Endothelial cell of umbilical vein (primary cell): ENCODE measurements around the gene WBP4. TPM values are rescaled to one million over a fixed set of nuclear protein-coding genes. Genes with fewer than 3 reads are reported as not detected.

ENCODE experiments used
- BruUV-seq: library from RNA; stranded (reverse); fragments of 400-500 nt; replicated peaks from 2 replicates; lab custom pipeline; 2021; lab: Mats Ljungman, UMichigan
- CTCF ChIA-PET: fragments of 300-600, 350-600 bp; sonication (Branson Sonifier 250); formaldehyde crosslinking; loops from one replicate; lab custom pipeline; 2021; ENCODE audit warnings: antibody characterized with exemption, inconsistent platforms; lab: Charles Lee
- POLR2A ChIA-PET: fragments of 300-600, 350-600 bp; sonication (Branson Sonifier 250); formaldehyde crosslinking; loops from one replicate; lab custom pipeline; 2021; ENCODE audit warnings: antibody characterized with exemption, inconsistent platforms; lab: Charles Lee
- DNase-seq: peaks from one replicate; pipeline ENCODE4 v3.0.0-alpha.2; 2011; ENCODE audit warnings: low read depth, low spot score
- FAIRE-seq: peaks from 2 replicates; lab custom pipeline; 2011; peaks lifted over from hg19 to GRCh38; lab: Jason Lieb, UNC
- H2AFZ ChIP-seq: 2 replicates; pipeline ENCODE4 v1.6.0; 2012; ENCODE audit warnings: low read depth, low read length, control low read depth, inconsistent platforms
- H3K27ac ChIP-seq: 2 replicates; pipeline ENCODE4 v1.5.1; 2011; ENCODE audit warnings: low read depth, mild to moderate bottlenecking, control low read depth, low read length, moderate library complexity; ENCODE audit not compliant: insufficient read depth
- H3K27me3 ChIP-seq, 2 experiments: 2 replicates each; pipeline versions ENCODE4 v1.6.0 to v1.6.1; 2011; ENCODE audit warnings: low read length in 2 of 2, mixed read lengths in 1 of 2; ENCODE audit not compliant: control insufficient read depth in 2 of 2, insufficient read depth in 2 of 2
- H3K36me3 ChIP-seq, 2 experiments: 2 replicates in 1 of 2; 3 replicates in 1 of 2; pipeline ENCODE4 v1.5.1; 2011; ENCODE audit warnings: low read length in 2 of 2, mild to moderate bottlenecking in 1 of 2, moderate library complexity in 1 of 2; ENCODE audit not compliant: control insufficient read depth in 2 of 2, insufficient read depth in 2 of 2; ENCODE audit errors: extremely low read depth in 1 of 2
- H3K4me1 ChIP-seq: 3 replicates; pipeline ENCODE4 v1.5.1; 2011; ENCODE audit warnings: mild to moderate bottlenecking, low read length; ENCODE audit not compliant: control insufficient read depth, insufficient read depth; ENCODE audit errors: extremely low read depth
- H3K4me2 ChIP-seq: 2 replicates; pipeline ENCODE4 v1.6.1; 2011; ENCODE audit warnings: low read length, control low read depth, mixed read lengths; ENCODE audit not compliant: insufficient read depth
- H3K4me3 ChIP-seq, 3 experiments: fragments of 200-600 bp in 1 of 3; sonication (generic), shearing (Covaris generic) in 1 of 3; replicated peaks in 1 of 3; 2 replicates each; pipeline ENCODE4 v1.5.1; 2011 to 2016; ENCODE audit warnings: control low read depth in 3 of 3, low read length in 3 of 3, mild to moderate bottlenecking in 2 of 3, inconsistent platforms in 1 of 3, low read depth in 1 of 3, moderate library complexity in 1 of 3; ENCODE audit not compliant: insufficient read depth in 1 of 3
- H3K79me2 ChIP-seq: 2 replicates; pipeline ENCODE4 v1.6.0; 2012; ENCODE audit warnings: low read length, inconsistent platforms; ENCODE audit not compliant: control insufficient read depth, insufficient read depth
- H3K9ac ChIP-seq: replicated peaks from 2 replicates; pipeline ENCODE3; 2011; ENCODE audit warnings: low read length, control low read depth; ENCODE audit not compliant: insufficient read depth; ENCODE audit errors: extremely low read depth
- H3K9me1 ChIP-seq: replicated peaks from 3 replicates; pipeline ENCODE4 v1.6.0; 2011; ENCODE audit warnings: mild to moderate bottlenecking, low read length; ENCODE audit not compliant: control insufficient read depth, insufficient read depth; ENCODE audit errors: extremely low read depth
- H3K9me3 ChIP-seq: replicated peaks from 2 replicates; pipeline ENCODE4 v1.5.1; 2012; ENCODE audit warnings: low read length, inconsistent platforms; ENCODE audit not compliant: control insufficient read depth, insufficient read depth
- H4K20me1 ChIP-seq: replicated peaks from 2 replicates; pipeline ENCODE3; 2011; ENCODE audit warnings: mild to moderate bottlenecking, low read length; ENCODE audit not compliant: control insufficient read depth, insufficient read depth; ENCODE audit errors: extremely low read depth
- CTCF ChIP-seq, 2 donors: IDR thresholded peaks; 1 replicate in 1 of 2; 2 replicates in 1 of 2; pipeline ENCODE4 v1.5.1; 2011; ENCODE audit warnings: low read length in 2 of 2, mild to moderate bottlenecking in 2 of 2, moderate library complexity in 2 of 2, control low read depth in 1 of 2, inconsistent platforms in 1 of 2, low read depth in 1 of 2; ENCODE audit not compliant: insufficient read depth in 1 of 2; ENCODE audit errors: extremely low read depth in 1 of 2
- EZH2 ChIP-seq: IDR thresholded peaks from 2 replicates; pipeline ENCODE4 v1.6.1; 2012; ENCODE audit warnings: borderline replicate concordance, low read depth, mild to moderate bottlenecking, moderate library complexity, low read length, inconsistent platforms; ENCODE audit not compliant: severe bottlenecking
- FOS ChIP-seq: IDR thresholded peaks from 2 replicates; pipeline ENCODE4 v1.6.1; 2011; ENCODE audit warnings: mild to moderate bottlenecking, low read length, moderate library complexity, borderline replicate concordance; ENCODE audit not compliant: insufficient read depth
- GATA2 ChIP-seq: IDR thresholded peaks from 2 replicates; pipeline ENCODE4 v1.7.0; 2011; ENCODE audit warnings: low read depth, mild to moderate bottlenecking, moderate library complexity, mixed read lengths, low read length; ENCODE audit not compliant: insufficient read length, insufficient read depth
- JUN ChIP-seq: IDR thresholded peaks from 2 replicates; pipeline ENCODE4 v1.6.1; 2011; ENCODE audit warnings: borderline replicate concordance, low read depth; ENCODE audit not compliant: insufficient read length, insufficient read depth
- MAX ChIP-seq: IDR thresholded peaks from 2 replicates; pipeline ENCODE4 v1.6.1; 2011; ENCODE audit not compliant: insufficient read depth, insufficient read length
- MYC ChIP-seq: IDR thresholded peaks from one replicate; pipeline ENCODE4 v1.6.1; 2011; ENCODE audit warnings: mild to moderate bottlenecking, low read depth, low read length
- POLR2A ChIP-seq: IDR thresholded peaks from 2 replicates; pipeline ENCODE4 v1.6.1; 2012; ENCODE audit warnings: low read depth, mild to moderate bottlenecking, control low read depth, low read length
- POLR2AphosphoS5 ChIP-seq: IDR thresholded peaks from 2 replicates; pipeline ENCODE4 v1.6.1; 2012; ENCODE audit warnings: low read depth, mild to moderate bottlenecking, control low read depth, low read length, moderate library complexity; ENCODE audit not compliant: insufficient read depth
- dilution Hi-C: fragments of 300-500 bp; cut with MboI; formaldehyde crosslinking; loops from one replicate; pipeline ENCODE4 v1.15.0; 2019; ENCODE audit warnings: low sequenced_read_pairs; ENCODE audit not compliant: extremely low pct_ligation_motif_present
- intact Hi-C: fragments of 100-400 bp; cut with micrococcal nuclease; formaldehyde crosslinking; loops from one replicate; pipeline ENCODE4 v1.10.0; 2022
- polyA plus RNA-seq, 4 experiments: library from polyadenylated mRNA; depleted of rRNA in 3 of 4; stranded (reverse) in 3 of 4; unstranded in 1 of 4; fragments of >200 nt; gene quantifications; 2 replicates each; pipeline versions ENCODE4 v1.2.1 to v1.2.3, GENCODE V29; 2011 to 2012; ENCODE audit warnings: missing spikeins in 1 of 4
- total RNA-seq: library from RNA; stranded (reverse); gene quantifications from 2 replicates; pipeline ENCODE4 v1.2.3, GENCODE V29; 2021

The WBP4 gene
- total and polyA plus RNA-seq, 2 donors (not counting 3 experiments of a cell fraction or from before 2014, with no cell fraction given), result 4.3 to 14.8 TPM

- Histone ChIP-seq H3K4me1 (peaks cover 15% of the 10 kb centered on the region), H3K36me3 (no peaks in the 10 kb centered on the region), H3K27me3 (no peaks in the 10 kb centered on the region), H3K27ac (no peak overlapping the region), H3K9me1 (no peaks in the 10 kb centered on the region), H3K79me2 (peaks cover 15% of the 10 kb centered on the region), H3K4me2 (no peak overlapping the region), H4K20me1 (no peaks in the 10 kb centered on the region), H3K4me3 (no peak overlapping the region), H2AFZ (no peak overlapping the region), H3K9ac (no peak overlapping the region), H3K9me3 (no peaks in the 10 kb centered on the region)
- ChIA-PET CTCF (interaction anchor here (0.6 kb wide), 1 partner anchor 1351 kb away, joined by 3 read pairs; no protein-coding TSS in a partner anchor), POLR2A (no interaction called here)
- dilution Hi-C loops, result no loop called here
- TF ChIP-seq MAX (no peak), CTCF (IDR thresholded peaks at IDR 0.05; ENCODE audit: extremely low read depth in 1 of 2, insufficient read depth in 1 of 2, low read depth in 1 of 2, low read length in 2 of 2) (no peak), GATA2 (no peak), POLR2A (no peak), EZH2 (no peak), JUN (no peak), MYC (no peak), FOS (no peak), POLR2AphosphoS5 (no peak)
- intact Hi-C loops, result no loop called here
- FAIRE-seq, result no peak
- BruUV-seq, result no TSS peak
- no peak for DNase-seq
Measured at GRCh38 chr13:41032691-41033376, 28.5 kb upstream of the WBP4 start.
